KMS-11 (cell line): Measurements from ENCODE around the gene BEST1.

ENCODE experiments used
- H2AFZ ChIP-seq: fragments of 200-600 bp; sonication (generic); 2 replicates; pipeline ENCODE4 v1.6.1; 2016; ENCODE audit warnings: antibody characterized with exemption, mixed run types, low read depth
- H3K27ac ChIP-seq: fragments of 200-600 bp; sonication (generic); 2 replicates; pipeline ENCODE4 v1.6.1; 2016; ENCODE audit warnings: mild to moderate bottlenecking, mixed run types
- H3K27me3 ChIP-seq: fragments of 200-600 bp; sonication (generic); 2 replicates; pipeline ENCODE4 v1.6.1; 2017; ENCODE audit warnings: mild to moderate bottlenecking, low read depth, mixed run types, moderate library complexity; ENCODE audit not compliant: insufficient read depth
- H3K36me3 ChIP-seq: fragments of 200-600 bp; sonication (generic); 2 replicates; pipeline ENCODE4 v1.6.1; 2017; ENCODE audit warnings: mild to moderate bottlenecking, mixed run types; ENCODE audit not compliant: insufficient read depth
- H3K4me1 ChIP-seq: fragments of 200-600 bp; sonication (generic); 2 replicates; pipeline ENCODE4 v1.6.1; 2016; ENCODE audit warnings: mild to moderate bottlenecking, low read depth, mixed run types; ENCODE audit not compliant: poor library complexity, severe bottlenecking
- H3K4me2 ChIP-seq: fragments of 200-600 bp; sonication (generic); 2 replicates; pipeline ENCODE4 v1.7.0; 2016; ENCODE audit warnings: mild to moderate bottlenecking, mixed run types
- H3K4me3 ChIP-seq: fragments of 200-600 bp; sonication (generic); IDR thresholded peaks from 2 replicates; pipeline ENCODE4 v1.6.1; 2017; ENCODE audit warnings: low read depth, low read length, mixed read lengths; ENCODE audit not compliant: insufficient read depth
- H3K79me2 ChIP-seq: fragments of 200-600 bp; sonication (generic); 2 replicates; pipeline ENCODE4 v1.6.1; 2016; ENCODE audit warnings: low read depth, mixed run types; ENCODE audit not compliant: insufficient read depth
- H3K9ac ChIP-seq: fragments of 200-600 bp; sonication (generic); 2 replicates; pipeline ENCODE4 v1.6.1; 2016; ENCODE audit warnings: mild to moderate bottlenecking, mixed run types
- H4K20me1 ChIP-seq: fragments of 200-600 bp; sonication (generic); 2 replicates; pipeline ENCODE4 v1.6.1; 2016; ENCODE audit warnings: mild to moderate bottlenecking, mixed run types; ENCODE audit not compliant: insufficient read depth
- TF ChIP-seq, protein P1 (sequence below): fragments of 200-600 bp; sonication (generic); conservative IDR thresholded peaks from 2 replicates; pipeline ENCODE4 v1.6.1; 2017; ENCODE audit warnings: low read depth, mild to moderate bottlenecking, antibody characterized with exemption, low read length, moderate library complexity, mixed read lengths

Gene BEST1

GRCh38 chr11:61940466-61940865 lies 9.7 kb upstream of the BEST1 start:
- Histone ChIP-seq H3K4me3 (no peak overlapping the region), H3K9ac (no peak overlapping the region), H3K4me1 (no peaks in the 10 kb centered on the region), H3K79me2 (no peaks in the 10 kb centered on the region), H4K20me1 (no peaks in the 10 kb centered on the region), H3K36me3 (no peaks in the 10 kb centered on the region), H2AFZ (no peak overlapping the region), H3K27me3 (no peaks in the 10 kb centered on the region), H3K4me2 (no peak overlapping the region), H3K27ac (no peak overlapping the region)
- TF ChIP-seq, protein P1, sequence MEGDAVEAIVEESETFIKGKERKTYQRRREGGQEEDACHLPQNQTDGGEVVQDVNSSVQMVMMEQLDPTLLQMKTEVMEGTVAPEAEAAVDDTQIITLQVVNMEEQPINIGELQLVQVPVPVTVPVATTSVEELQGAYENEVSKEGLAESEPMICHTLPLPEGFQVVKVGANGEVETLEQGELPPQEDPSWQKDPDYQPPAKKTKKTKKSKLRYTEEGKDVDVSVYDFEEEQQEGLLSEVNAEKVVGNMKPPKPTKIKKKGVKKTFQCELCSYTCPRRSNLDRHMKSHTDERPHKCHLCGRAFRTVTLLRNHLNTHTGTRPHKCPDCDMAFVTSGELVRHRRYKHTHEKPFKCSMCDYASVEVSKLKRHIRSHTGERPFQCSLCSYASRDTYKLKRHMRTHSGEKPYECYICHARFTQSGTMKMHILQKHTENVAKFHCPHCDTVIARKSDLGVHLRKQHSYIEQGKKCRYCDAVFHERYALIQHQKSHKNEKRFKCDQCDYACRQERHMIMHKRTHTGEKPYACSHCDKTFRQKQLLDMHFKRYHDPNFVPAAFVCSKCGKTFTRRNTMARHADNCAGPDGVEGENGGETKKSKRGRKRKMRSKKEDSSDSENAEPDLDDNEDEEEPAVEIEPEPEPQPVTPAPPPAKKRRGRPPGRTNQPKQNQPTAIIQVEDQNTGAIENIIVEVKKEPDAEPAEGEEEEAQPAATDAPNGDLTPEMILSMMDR, result no peak

DNA sequence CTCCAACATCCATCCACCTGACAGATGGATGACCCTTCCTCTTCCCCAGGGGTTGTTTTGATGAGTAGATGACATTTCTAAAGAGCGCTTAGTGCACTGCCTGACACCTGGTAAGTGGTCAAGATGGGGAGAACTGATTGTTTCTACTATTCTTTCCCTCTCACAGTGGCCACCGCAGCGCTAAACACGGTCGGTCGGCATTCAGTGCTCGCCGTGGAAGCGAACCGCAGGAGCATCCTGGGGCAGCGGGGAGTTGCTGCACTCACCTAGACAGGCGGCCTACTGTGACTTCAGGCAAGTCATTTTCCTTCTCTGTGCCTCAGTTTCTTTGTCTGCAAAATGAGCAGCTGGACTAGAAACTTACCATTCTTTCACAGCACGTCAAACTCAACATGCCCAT lies 5.0 kb upstream of the BEST1 start:
- no peaks in the 10 kb centered on the region for H3K27me3 ChIP-seq
- no peak overlapping the region for H3K4me2 ChIP-seq
- no peak overlapping the region for H2AFZ ChIP-seq
- no peak overlapping the region for H3K4me3 ChIP-seq
- H3K4me1 ChIP-seq, result peaks cover 25% of the 10 kb centered on the region
- no peaks in the 10 kb centered on the region for H3K79me2 ChIP-seq
- TF ChIP-seq, protein P1, result no peak
- H4K20me1 ChIP-seq, result no peaks in the 10 kb centered on the region
- H3K9ac ChIP-seq, result no peak overlapping the region
- H3K27ac ChIP-seq, result no peak overlapping the region
- H3K36me3 ChIP-seq, result no peaks in the 10 kb centered on the region

DNA sequence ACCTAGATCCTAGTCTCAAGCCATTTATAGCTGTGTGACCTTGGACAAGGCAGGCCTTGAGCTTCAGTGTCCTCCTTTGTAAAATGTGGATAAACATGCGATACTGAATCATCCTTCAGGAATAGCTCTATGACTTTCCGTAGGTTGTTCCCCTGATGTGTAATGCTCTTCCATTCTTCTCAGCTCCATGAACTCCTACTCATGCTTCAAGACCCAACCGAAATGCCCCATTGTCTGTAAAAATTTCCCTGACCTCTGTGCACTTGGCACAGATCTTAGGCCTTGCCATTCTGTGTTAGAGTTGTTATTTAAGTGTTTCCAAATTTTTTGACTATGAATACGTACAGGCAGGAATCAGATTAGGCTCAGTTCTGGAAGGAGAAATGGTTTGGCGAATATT lies 3.3 kb upstream of the BEST1 start:
- Histone ChIP-seq H2AFZ (no peak overlapping the region), H3K4me3 (no peak overlapping the region), H3K79me2 (no peaks in the 10 kb centered on the region), H3K9ac (no peak overlapping the region), H3K4me2 (no peak overlapping the region), H3K4me1 (peaks cover 32% of the 10 kb centered on the region), H3K36me3 (no peaks in the 10 kb centered on the region), H4K20me1 (no peaks in the 10 kb centered on the region), H3K27ac (no peak overlapping the region), H3K27me3 (no peaks in the 10 kb centered on the region)
- TF ChIP-seq, protein P1, result no peak

- Histone ChIP-seq H3K27ac (no peak overlapping the region), H3K9ac (no peak overlapping the region), H3K27me3 (no peaks in the 10 kb centered on the region), H2AFZ (peak overlapping the region; percentile 64; the same call in 1 of the 2 replicates), H4K20me1 (no peaks in the 10 kb centered on the region), H3K4me1 (peaks cover 32% of the 10 kb centered on the region), H3K4me3 (no peak overlapping the region), H3K36me3 (no peaks in the 10 kb centered on the region), H3K79me2 (no peaks in the 10 kb centered on the region), H3K4me2 (no peak overlapping the region)
- TF ChIP-seq, protein P1, result peak; percentile 87
Measured at GRCh38 chr11:61947486-61948210, 2.5 kb upstream of the BEST1 start.
